ENCODE results near the gene GAPT.

Gene GAPT

DNA sequence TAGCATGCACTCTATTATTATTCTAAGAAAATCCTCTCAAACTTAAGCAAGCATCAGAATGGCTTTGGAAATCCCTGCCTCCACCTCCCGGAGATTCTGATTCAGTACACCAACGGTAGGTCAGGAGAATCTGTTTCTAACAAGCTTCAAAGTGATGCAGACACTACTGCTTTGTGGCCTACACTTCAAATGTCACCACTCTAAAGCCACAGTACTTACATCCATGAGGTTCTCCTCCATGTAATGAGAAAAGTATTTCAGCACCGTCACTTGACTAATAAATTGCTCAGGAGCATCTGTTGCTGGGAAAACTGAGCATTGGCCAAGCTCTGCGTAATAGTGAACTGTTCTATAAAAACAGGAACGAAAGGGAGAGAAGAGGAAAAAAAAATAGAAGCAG is 36.2 kb upstream of the GAPT start:
- no peak for TF ChIP-seq CREB1 (IDR thresholded peaks at IDR 0.05; ENCODE audit: low read depth)
- TF ChIP-seq YY1 (IDR thresholded peaks at IDR 0.05; ENCODE audit: low read depth), result no peak
- TF ChIP-seq, protein P1, sequence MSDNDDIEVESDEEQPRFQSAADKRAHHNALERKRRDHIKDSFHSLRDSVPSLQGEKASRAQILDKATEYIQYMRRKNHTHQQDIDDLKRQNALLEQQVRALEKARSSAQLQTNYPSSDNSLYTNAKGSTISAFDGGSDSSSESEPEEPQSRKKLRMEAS (IDR thresholded peaks at IDR 0.05), result no peak
- TF ChIP-seq, protein P2, sequence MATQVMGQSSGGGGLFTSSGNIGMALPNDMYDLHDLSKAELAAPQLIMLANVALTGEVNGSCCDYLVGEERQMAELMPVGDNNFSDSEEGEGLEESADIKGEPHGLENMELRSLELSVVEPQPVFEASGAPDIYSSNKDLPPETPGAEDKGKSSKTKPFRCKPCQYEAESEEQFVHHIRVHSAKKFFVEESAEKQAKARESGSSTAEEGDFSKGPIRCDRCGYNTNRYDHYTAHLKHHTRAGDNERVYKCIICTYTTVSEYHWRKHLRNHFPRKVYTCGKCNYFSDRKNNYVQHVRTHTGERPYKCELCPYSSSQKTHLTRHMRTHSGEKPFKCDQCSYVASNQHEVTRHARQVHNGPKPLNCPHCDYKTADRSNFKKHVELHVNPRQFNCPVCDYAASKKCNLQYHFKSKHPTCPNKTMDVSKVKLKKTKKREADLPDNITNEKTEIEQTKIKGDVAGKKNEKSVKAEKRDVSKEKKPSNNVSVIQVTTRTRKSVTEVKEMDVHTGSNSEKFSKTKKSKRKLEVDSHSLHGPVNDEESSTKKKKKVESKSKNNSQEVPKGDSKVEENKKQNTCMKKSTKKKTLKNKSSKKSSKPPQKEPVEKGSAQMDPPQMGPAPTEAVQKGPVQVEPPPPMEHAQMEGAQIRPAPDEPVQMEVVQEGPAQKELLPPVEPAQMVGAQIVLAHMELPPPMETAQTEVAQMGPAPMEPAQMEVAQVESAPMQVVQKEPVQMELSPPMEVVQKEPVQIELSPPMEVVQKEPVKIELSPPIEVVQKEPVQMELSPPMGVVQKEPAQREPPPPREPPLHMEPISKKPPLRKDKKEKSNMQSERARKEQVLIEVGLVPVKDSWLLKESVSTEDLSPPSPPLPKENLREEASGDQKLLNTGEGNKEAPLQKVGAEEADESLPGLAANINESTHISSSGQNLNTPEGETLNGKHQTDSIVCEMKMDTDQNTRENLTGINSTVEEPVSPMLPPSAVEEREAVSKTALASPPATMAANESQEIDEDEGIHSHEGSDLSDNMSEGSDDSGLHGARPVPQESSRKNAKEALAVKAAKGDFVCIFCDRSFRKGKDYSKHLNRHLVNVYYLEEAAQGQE (IDR thresholded peaks at IDR 0.05; ENCODE audit: low read depth), result no peak
- no peak for TF ChIP-seq EGR1 (IDR thresholded peaks at IDR 0.05)
- TF ChIP-seq CEBPB (IDR thresholded peaks at IDR 0.05), result no peak
- no peak for TF ChIP-seq TEAD4 (IDR thresholded peaks at IDR 0.05)

DNA sequence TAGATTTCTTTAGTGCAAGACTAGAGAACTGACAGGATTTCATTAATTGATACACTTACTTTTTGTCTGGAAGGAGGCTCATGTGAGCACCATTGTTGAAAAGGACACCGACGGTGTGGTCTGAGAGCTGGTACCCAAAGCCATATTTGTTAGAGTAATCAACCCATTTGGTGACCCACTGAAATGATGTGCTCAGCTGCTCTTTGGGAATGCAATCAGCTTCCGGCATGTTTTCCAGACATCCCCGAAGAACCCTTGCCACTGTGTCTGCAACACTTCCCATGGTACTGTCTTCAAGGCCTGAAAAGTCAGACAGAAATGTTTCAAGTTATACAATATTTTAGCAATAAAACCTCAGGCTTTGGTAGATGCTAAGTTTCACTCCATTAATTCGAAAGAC is 35.8 kb upstream of the GAPT start:
- no peak for TF ChIP-seq RAD21 (IDR thresholded peaks at IDR 0.05; ENCODE audit: low read depth)
- TF ChIP-seq TAF1 (IDR thresholded peaks at IDR 0.05; ENCODE audit: low read depth), result no peak
- TF ChIP-seq TCF12 (IDR thresholded peaks at IDR 0.05; ENCODE audit: low read depth), result no peak
- TF ChIP-seq CEBPB (IDR thresholded peaks at IDR 0.05), result no peak
- TF ChIP-seq ZBTB7A (IDR thresholded peaks at IDR 0.05; ENCODE audit: low read depth), result no peak
- TF ChIP-seq YY1 (IDR thresholded peaks at IDR 0.05; ENCODE audit: low read depth), result no peak
- no peak for TF ChIP-seq EP300 (IDR thresholded peaks at IDR 0.05; ENCODE audit: borderline replicate concordance)
- TF ChIP-seq CREB1 (IDR thresholded peaks at IDR 0.05; ENCODE audit: low read depth), result no peak
- TF ChIP-seq, protein P3, sequence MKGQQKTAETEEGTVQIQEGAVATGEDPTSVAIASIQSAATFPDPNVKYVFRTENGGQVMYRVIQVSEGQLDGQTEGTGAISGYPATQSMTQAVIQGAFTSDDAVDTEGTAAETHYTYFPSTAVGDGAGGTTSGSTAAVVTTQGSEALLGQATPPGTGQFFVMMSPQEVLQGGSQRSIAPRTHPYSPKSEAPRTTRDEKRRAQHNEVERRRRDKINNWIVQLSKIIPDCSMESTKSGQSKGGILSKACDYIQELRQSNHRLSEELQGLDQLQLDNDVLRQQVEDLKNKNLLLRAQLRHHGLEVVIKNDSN (IDR thresholded peaks at IDR 0.05), result no peak
- TF ChIP-seq NFIC (IDR thresholded peaks at IDR 0.05), result no peak
- no peak for TF ChIP-seq TEAD4 (IDR thresholded peaks at IDR 0.05)
- TF ChIP-seq, protein P2 (IDR thresholded peaks at IDR 0.05; ENCODE audit: low read depth), result no peak
- no peak for TF ChIP-seq EGR1 (IDR thresholded peaks at IDR 0.05)
- no peak for TF ChIP-seq FOXM1 (IDR thresholded peaks at IDR 0.05; ENCODE audit: borderline replicate concordance, low read depth)
- TF ChIP-seq, protein P1 (IDR thresholded peaks at IDR 0.05), result no peak

GRCh38 chr5:58456026-58456425 is 35.2 kb upstream of the GAPT start:
- TF ChIP-seq TCF12 (IDR thresholded peaks at IDR 0.05; ENCODE audit: low read depth), result no peak
- no peak for TF ChIP-seq TAF1 (IDR thresholded peaks at IDR 0.05; ENCODE audit: low read depth)
- TF ChIP-seq EP300 (IDR thresholded peaks at IDR 0.05; ENCODE audit: borderline replicate concordance), result no peak
- TF ChIP-seq CEBPB (IDR thresholded peaks at IDR 0.05), result no peak
- no peak for TF ChIP-seq ZBTB7A (IDR thresholded peaks at IDR 0.05; ENCODE audit: low read depth)

DNA sequence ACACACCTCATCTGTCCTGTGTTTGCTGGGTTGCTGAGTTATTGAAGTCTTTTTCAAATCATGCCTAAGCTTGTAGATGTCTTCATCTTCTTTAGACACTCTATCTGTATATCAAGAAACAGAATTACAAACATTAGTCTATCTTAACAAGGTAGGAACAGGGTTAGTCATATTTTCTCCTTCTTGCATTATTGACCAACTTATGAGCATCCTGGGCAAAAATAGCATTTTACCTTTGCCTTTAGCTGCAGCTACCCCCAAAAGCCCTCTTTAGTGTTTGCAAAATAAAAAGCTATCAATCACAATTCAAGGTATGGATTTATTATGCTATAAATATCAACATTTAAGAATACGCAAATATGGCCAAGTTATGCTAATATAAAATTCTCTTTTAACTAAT is 34.7 kb upstream of the GAPT start:
- no peak for TF ChIP-seq FOXM1 (IDR thresholded peaks at IDR 0.05; ENCODE audit: borderline replicate concordance, low read depth)
- TF ChIP-seq, protein P2 (IDR thresholded peaks at IDR 0.05; ENCODE audit: low read depth), result no peak
- no peak for TF ChIP-seq TAF1 (IDR thresholded peaks at IDR 0.05; ENCODE audit: low read depth)
- TF ChIP-seq EP300 (IDR thresholded peaks at IDR 0.05; ENCODE audit: borderline replicate concordance), result no peak
- TF ChIP-seq EGR1 (IDR thresholded peaks at IDR 0.05), result no peak
- TF ChIP-seq CEBPB (IDR thresholded peaks at IDR 0.05), result no peak
- TF ChIP-seq ZBTB7A (IDR thresholded peaks at IDR 0.05; ENCODE audit: low read depth), result no peak
- TF ChIP-seq TEAD4 (IDR thresholded peaks at IDR 0.05), result no peak
- TF ChIP-seq, protein P3 (IDR thresholded peaks at IDR 0.05), result no peak
- TF ChIP-seq, protein P1 (IDR thresholded peaks at IDR 0.05), result no peak
- TF ChIP-seq NFIC (IDR thresholded peaks at IDR 0.05), result no peak
- no peak for TF ChIP-seq TCF12 (IDR thresholded peaks at IDR 0.05; ENCODE audit: low read depth)

GRCh38 chr5:58457050-58457449 is 34.2 kb upstream of the GAPT start:
- TF ChIP-seq ZBTB7A (IDR thresholded peaks at IDR 0.05; ENCODE audit: low read depth) (no peak), TCF12 (IDR thresholded peaks at IDR 0.05; ENCODE audit: low read depth) (no peak), CEBPB (IDR thresholded peaks at IDR 0.05) (no peak), TEAD4 (IDR thresholded peaks at IDR 0.05) (no peak), EP300 (IDR thresholded peaks at IDR 0.05; ENCODE audit: borderline replicate concordance) (no peak), RAD21 (IDR thresholded peaks at IDR 0.05; ENCODE audit: low read depth) (no peak), YY1 (IDR thresholded peaks at IDR 0.05; ENCODE audit: low read depth) (no peak), EGR1 (IDR thresholded peaks at IDR 0.05) (no peak), CREB1 (IDR thresholded peaks at IDR 0.05; ENCODE audit: low read depth) (no peak), FOXM1 (IDR thresholded peaks at IDR 0.05; ENCODE audit: borderline replicate concordance, low read depth) (no peak)
